HepG2 (cell line): ENCODE data around the gene HLCS. TPM values are rescaled to one million over a fixed set of nuclear protein-coding genes. Genes with fewer than 3 reads are reported as not detected.

Experiments used
- ATF7-NPFF ChIP-seq: sonication (generic); formaldehyde crosslinking; IDR thresholded peaks from 2 replicates; pipeline ENCODE4 v1.8.1; 2023; ENCODE audit warnings: mild to moderate bottlenecking, low read depth, missing genetic modification reagents, moderate library complexity
- ATRX ChIP-seq: sonication (generic); formaldehyde crosslinking; IDR thresholded peaks from 2 replicates; pipeline ENCODE4 v1.4.0; 2020; ENCODE audit warnings: missing genetic modification reagents, borderline replicate concordance
- ESRRA ChIP-seq: sonication (generic); formaldehyde crosslinking; IDR thresholded peaks from 2 replicates; pipeline ENCODE4 v1.5.1; 2020; ENCODE audit warnings: mild to moderate bottlenecking, low read depth, missing genetic modification reagents
- FOXK1 ChIP-seq: sonication (generic); formaldehyde crosslinking; IDR thresholded peaks from 2 replicates; pipeline ENCODE4 v1.4.0; 2020; ENCODE audit warnings: low read depth, missing genetic modification reagents, borderline replicate concordance
- FOXO1 ChIP-seq: sonication (generic); formaldehyde crosslinking; IDR thresholded peaks from 2 replicates; pipeline ENCODE4 v1.4.0; 2020; ENCODE audit warnings: missing genetic modification reagents
- FUBP1 ChIP-seq: sonication (generic); formaldehyde crosslinking; IDR thresholded peaks from 2 replicates; pipeline ENCODE4 v1.5.1; 2020; ENCODE audit warnings: missing genetic modification reagents, mild to moderate bottlenecking, borderline replicate concordance
- JUN ChIP-seq: sonication (generic); formaldehyde crosslinking; IDR thresholded peaks from 2 replicates; pipeline ENCODE4 v1.4.0; 2020; ENCODE audit warnings: mild to moderate bottlenecking, missing genetic modification reagents
- MYNN ChIP-seq: sonication (generic); formaldehyde crosslinking; IDR thresholded peaks from 2 replicates; pipeline ENCODE4 v1.4.0; 2020; ENCODE audit warnings: mild to moderate bottlenecking, low read depth, missing genetic modification reagents
- PHF21A ChIP-seq: sonication (generic); formaldehyde crosslinking; IDR thresholded peaks from 2 replicates; pipeline ENCODE4 v1.5.0; 2020; ENCODE audit warnings: mild to moderate bottlenecking, missing genetic modification reagents
- PHF5A ChIP-seq: IDR thresholded peaks from one replicate; pipeline ENCODE4 v1.6.1; 2018; ENCODE audit warnings: low read depth, missing genetic modification reagents; ENCODE audit not compliant: unreplicated experiment
- POLR2A ChIP-seq, 2 experiments: IDR thresholded peaks; 2 replicates each; pipeline ENCODE4 v1.6.1; 2011; ENCODE audit warnings: low read depth in 2 of 2, low read length in 2 of 2, mild to moderate bottlenecking in 1 of 2, moderate library complexity in 1 of 2; ENCODE audit not compliant: insufficient read depth in 1 of 2
- PPARG ChIP-seq: conservative IDR thresholded peaks from 2 replicates; pipeline ENCODE4 v1.6.1; 2016; ENCODE audit warnings: missing biosample characterization, missing genetic modification reagents
- RBFOX2 ChIP-seq: fragments of 200-400 bp; formaldehyde crosslinking; IDR thresholded peaks from 2 replicates; pipeline ENCODE4 v1.6.1; 2017; ENCODE audit warnings: low read depth, mild to moderate bottlenecking, low read length
- RFX5 ChIP-seq: IDR thresholded peaks from 2 replicates; pipeline ENCODE4 v1.6.1; 2011; ENCODE audit warnings: low read depth, low read length, improper control_type of control experiment
- SMAD1 ChIP-seq: sonication (generic); formaldehyde crosslinking; IDR thresholded peaks from 2 replicates; pipeline ENCODE4 v1.4.0; 2020; ENCODE audit warnings: missing genetic modification reagents, low read depth, mild to moderate bottlenecking, borderline replicate concordance
- SP1 ChIP-seq, 2 experiments: fragments of 450-650 bp in 1 of 2; sonication (generic) in 1 of 2; formaldehyde crosslinking in 1 of 2; IDR thresholded peaks; 2 replicates each; pipeline versions ENCODE4 v1.4.0 to v1.6.1; 2016 to 2020; ENCODE audit warnings: missing genetic modification reagents in 1 of 2
- SPEN ChIP-seq: sonication (generic); formaldehyde crosslinking; IDR thresholded peaks from 2 replicates; pipeline ENCODE4 v1.5.1; 2020; ENCODE audit warnings: low read depth, mild to moderate bottlenecking, missing genetic modification reagents
- SRF ChIP-seq: IDR thresholded peaks from 2 replicates; pipeline ENCODE4 v1.6.1; 2011; ENCODE audit warnings: mild to moderate bottlenecking, low read depth, low read length, moderate library complexity
- TOE1 ChIP-seq: sonication (generic); formaldehyde crosslinking; IDR thresholded peaks from 2 replicates; pipeline ENCODE4 v1.4.0; 2020; ENCODE audit warnings: mild to moderate bottlenecking, missing genetic modification reagents
- ZC3H4 ChIP-seq: sonication (generic); formaldehyde crosslinking; IDR thresholded peaks from 2 replicates; pipeline ENCODE4 v1.4.0; 2020; ENCODE audit warnings: missing genetic modification reagents, borderline replicate concordance
- ZMYM4 ChIP-seq: sonication (generic); formaldehyde crosslinking; IDR thresholded peaks from 2 replicates; pipeline ENCODE4 v1.8.1; 2023; ENCODE audit warnings: mild to moderate bottlenecking, missing genetic modification reagents
- ZNF101 ChIP-seq: sonication (generic); formaldehyde crosslinking; IDR thresholded peaks from 2 replicates; pipeline ENCODE4 v1.4.0; 2020; ENCODE audit warnings: mild to moderate bottlenecking, low read depth, missing genetic modification reagents, borderline replicate concordance
- ZNF501 ChIP-seq: sonication (generic); formaldehyde crosslinking; IDR thresholded peaks from 2 replicates; pipeline ENCODE4 v1.5.1; 2020; ENCODE audit warnings: mild to moderate bottlenecking, moderate library complexity, missing genetic modification reagents
- ZNF605 ChIP-seq: sonication (generic); formaldehyde crosslinking; IDR thresholded peaks from 2 replicates; pipeline ENCODE4 v1.8.0; 2022; ENCODE audit warnings: mild to moderate bottlenecking, missing genetic modification reagents
- ZNF691 ChIP-seq: sonication (generic); formaldehyde crosslinking; IDR thresholded peaks from 2 replicates; pipeline ENCODE4 v1.4.0; 2020; ENCODE audit warnings: missing genetic modification reagents, low read depth, mild to moderate bottlenecking, borderline replicate concordance
- ZNF782 ChIP-seq: sonication (generic); formaldehyde crosslinking; IDR thresholded peaks from 2 replicates; pipeline ENCODE4 v1.4.0; 2020; ENCODE audit warnings: missing genetic modification reagents, mild to moderate bottlenecking, borderline replicate concordance
- ZNF792 ChIP-seq: IDR thresholded peaks from 2 replicates; pipeline ENCODE4 v1.6.1; 2016
- polyA plus RNA-seq, 8 experiments: library from polyadenylated mRNA; depleted of rRNA in 3 of 8; stranded (reverse) in 7 of 8; unstranded in 1 of 8; fragments of >200 nt; fragmentation: Illumina TruSeq in 4 of 8; extraction: Trizol in 4 of 8; gene quantifications; 2 replicates each; pipeline versions ENCODE4 v1.2.1 to v1.2.3, GENCODE V29; 2011 to 2016; ENCODE audit warnings: low read depth in 4 of 8, missing spikeins in 1 of 8, mixed read lengths in 1 of 8; ENCODE audit not compliant: insufficient read depth in 1 of 8
- total RNA-seq, 5 experiments: library from RNA; depleted of rRNA; stranded (reverse); fragments of >200 nt; fragmentation: Illumina TruSeq; extraction: Trizol; gene quantifications; 2 replicates each; pipeline ENCODE4 v1.2.3, GENCODE V29; 2016; ENCODE audit warnings: low read depth in 1 of 5
- TF ChIP-seq, protein P1 (sequence below): IDR thresholded peaks from 2 replicates; pipeline ENCODE4 v1.6.1; 2016; ENCODE audit warnings: missing genetic modification reagents, missing compliant biosample characterization
- TF ChIP-seq, protein P2 (sequence below): IDR thresholded peaks from 2 replicates; pipeline ENCODE4 v1.6.1; 2012; ENCODE audit warnings: inconsistent platforms

Gene HLCS
- total and polyA plus RNA-seq, 2 of the 13 experiments (the other 11 are each of a cell fraction or from before 2014, with no cell fraction given): 7.9 to 12.3 TPM

DNA sequence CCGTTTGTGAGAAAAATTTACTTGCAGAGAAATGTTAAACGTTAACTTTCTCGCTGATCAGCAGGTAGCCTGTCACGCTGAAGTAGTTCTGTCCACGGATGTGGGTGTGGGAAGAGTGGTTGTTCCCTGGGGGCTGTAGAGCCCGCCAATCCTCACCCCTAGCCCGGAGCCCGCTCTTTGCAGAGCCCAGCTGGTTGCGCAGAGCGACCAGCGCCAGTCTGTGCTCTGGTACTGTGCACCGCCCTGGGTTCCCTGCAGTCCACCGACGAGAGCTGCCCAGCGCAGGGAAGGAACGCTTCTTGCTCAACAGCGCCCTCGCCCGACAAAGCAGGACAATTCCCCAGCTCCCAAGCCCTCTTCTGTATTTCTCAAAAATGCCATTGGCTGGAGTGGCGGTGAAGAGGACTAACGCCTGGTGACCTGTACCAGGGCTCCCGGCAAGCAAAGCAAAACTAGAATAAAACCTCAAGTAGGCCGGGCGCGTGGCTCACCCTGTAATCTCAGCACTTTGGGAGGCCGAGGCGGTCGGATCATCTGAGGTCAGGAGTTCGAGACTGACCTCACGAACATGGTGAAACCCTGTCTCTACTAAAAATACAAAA, 43.4 kb upstream of the HLCS start (continued):
- TF ChIP-seq PHF21A (CRISPR knock-in tag) (peak; percentile 75; the same call in 1 of the 2 replicates), SPEN (CRISPR knock-in tag) (peak; percentile 54; the same call in 1 of the 2 replicates), ZNF101 (CRISPR knock-in tag) (no peak), RFX5 (no peak), MYNN (CRISPR knock-in tag) (no peak), ZC3H4 (CRISPR knock-in tag) (no peak), ATRX (CRISPR knock-in tag) (no peak), ZNF691 (peak; percentile 77; the same call in 1 of the 2 replicates), ESRRA (CRISPR knock-in tag) (0 out of 2 replicates have a peak, but pooled peaks have one; percentile 48), POLR2A (IDR thresholded peaks at IDR 0.05; ENCODE audit: insufficient read depth in 1 of 2, low read depth in 2 of 2, low read length in 2 of 2) (0 out of 4 replicates have a peak, but pooled peaks of 1 of the 2 experiments have one; percentile 23), ZMYM4 (CRISPR knock-in tag) (peak; percentile 80), PHF5A (CRISPR knock-in tag) (no peak), SP1 (IDR thresholded peaks at IDR 0.05) (no peak), SP1 (CRISPR knock-in tag; IDR thresholded peaks at IDR 0.05) (no peak), ZNF792 (0 out of 2 replicates have a peak, but pooled peaks have one; percentile 36), ATF7-NPFF (peak; percentile 63; the same call in 1 of the 2 replicates), JUN (CRISPR knock-in tag) (no peak), ZNF501 (CRISPR knock-in tag) (peak; percentile 32; the same call in 1 of the 2 replicates), FOXK1 (CRISPR knock-in tag) (peak; percentile 33; the same call in 1 of the 2 replicates), FUBP1 (CRISPR knock-in tag) (no peak), SMAD1 (CRISPR knock-in tag) (0 out of 2 replicates have a peak, but pooled peaks have one; percentile 34), FOXO1 (CRISPR knock-in tag) (peak; percentile 62), RBFOX2 (0 out of 2 replicates have a peak, but pooled peaks have one; percentile 25), ZNF782 (CRISPR knock-in tag) (peak; percentile 30; the same call in 1 of the 2 replicates), ZNF605 (peak; percentile 42; the same call in 1 of the 2 replicates), PPARG (CRISPR knock-in tag) (0 out of 2 replicates have a peak, but pooled peaks have one; percentile 36), SRF (no peak), TOE1 (no peak)
- TF ChIP-seq, protein P1, sequence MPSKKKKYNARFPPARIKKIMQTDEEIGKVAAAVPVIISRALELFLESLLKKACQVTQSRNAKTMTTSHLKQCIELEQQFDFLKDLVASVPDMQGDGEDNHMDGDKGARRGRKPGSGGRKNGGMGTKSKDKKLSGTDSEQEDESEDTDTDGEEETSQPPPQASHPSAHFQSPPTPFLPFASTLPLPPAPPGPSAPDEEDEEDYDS (CRISPR knock-in tag): no peak; the same call in 1 of the 2 replicates
- TF ChIP-seq, protein P2, sequence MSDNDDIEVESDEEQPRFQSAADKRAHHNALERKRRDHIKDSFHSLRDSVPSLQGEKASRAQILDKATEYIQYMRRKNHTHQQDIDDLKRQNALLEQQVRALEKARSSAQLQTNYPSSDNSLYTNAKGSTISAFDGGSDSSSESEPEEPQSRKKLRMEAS: peak; percentile 55; the same call in 1 of the 2 replicates
